Measurements from ENCODE around the gene MYO1B.

The MYO1B gene

DNA sequence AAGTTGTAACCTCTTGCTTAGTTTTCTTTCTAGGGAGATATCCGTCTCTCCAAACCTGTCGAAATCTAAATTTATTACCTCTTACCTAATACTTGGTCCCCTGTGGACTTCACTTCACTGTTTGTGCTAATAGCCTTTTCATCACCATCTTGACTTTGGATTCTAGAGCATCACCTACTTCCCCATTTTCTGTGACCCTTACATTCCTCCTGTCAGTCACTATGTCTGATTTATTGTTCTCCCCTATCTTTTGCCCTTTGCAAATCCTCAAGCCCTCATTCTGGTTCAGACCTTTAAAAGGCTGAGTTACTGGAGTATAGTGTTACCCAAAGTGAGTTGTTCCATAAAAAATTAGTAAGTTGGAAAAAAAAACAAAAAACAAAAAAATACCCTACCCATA, 7.5 kb downstream of the MYO1B start:
- H3K36me3 Mint-ChIP-seq (ENCODE audit: insufficient read depth), result no peaks in the 10 kb centered on the region
- no peak overlapping the region for H3K4me3 Mint-ChIP-seq
- H3K27me3 Mint-ChIP-seq, result peaks cover 4% of the 10 kb centered on the region
- ATAC-seq (replicated peaks; ENCODE audit: extremely low read depth, poor library complexity, severe bottlenecking), result no peak
- H3K27ac Mint-ChIP-seq (ENCODE audit: low read depth), result no peak overlapping the region
- no peaks in the 10 kb centered on the region for H3K9me3 Mint-ChIP-seq
- no peaks in the 10 kb centered on the region for H3K4me1 Mint-ChIP-seq
- DNase-seq (ENCODE audit: low spot score in 2 of 2), result no peak

DNA sequence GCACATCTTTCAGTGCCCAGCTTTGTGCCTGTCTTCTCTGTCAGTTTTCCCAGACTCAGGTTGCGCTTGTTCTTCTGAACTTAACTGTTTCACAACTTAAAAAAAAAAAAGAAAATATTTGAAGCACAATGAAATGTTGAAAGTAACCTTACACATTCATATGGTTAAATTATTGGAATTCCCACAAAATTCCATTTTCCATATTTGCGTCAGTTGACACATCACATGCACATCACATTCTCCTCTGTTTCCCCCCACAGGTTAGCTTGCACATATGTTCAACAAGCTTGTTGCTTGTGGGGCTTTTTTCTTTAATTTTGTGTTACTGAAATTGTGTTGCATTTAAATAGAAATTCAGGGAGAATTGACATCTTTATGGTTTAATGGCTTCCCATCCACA, 8.3 kb downstream of the MYO1B start:
- H3K27me3 Mint-ChIP-seq, result no peaks in the 10 kb centered on the region
- ATAC-seq (replicated peaks; ENCODE audit: extremely low read depth, poor library complexity, severe bottlenecking) (no peak), DNase-seq (ENCODE audit: low spot score in 2 of 2) (no peak)
- H3K9me3 Mint-ChIP-seq, result no peaks in the 10 kb centered on the region
- no peak overlapping the region for H3K4me3 Mint-ChIP-seq
- H3K27ac Mint-ChIP-seq (ENCODE audit: low read depth), result no peak overlapping the region
- H3K36me3 Mint-ChIP-seq (ENCODE audit: insufficient read depth), result no peaks in the 10 kb centered on the region
- no peaks in the 10 kb centered on the region for H3K4me1 Mint-ChIP-seq

DNA sequence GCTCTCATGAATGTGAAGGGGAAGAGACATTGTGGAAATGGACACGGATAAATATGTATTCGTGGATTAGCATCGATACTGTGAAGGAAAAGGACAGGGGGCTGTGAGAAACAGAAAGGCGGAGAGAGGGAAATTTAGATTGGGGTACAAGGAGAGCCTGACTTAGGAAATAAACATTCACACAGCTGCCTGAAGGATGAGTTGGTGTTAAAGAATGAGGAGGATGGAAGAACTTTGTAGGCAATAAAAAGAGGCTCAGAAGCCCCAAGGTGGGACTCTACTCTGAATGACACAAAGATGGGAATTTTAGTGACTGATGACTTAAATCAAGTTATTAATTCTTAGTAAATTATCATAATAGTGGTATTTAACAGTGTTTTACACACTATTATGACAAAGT, 10.1 kb downstream of the MYO1B start:
- no peak for DNase-seq (ENCODE audit: low spot score in 2 of 2)
- no peaks in the 10 kb centered on the region for H3K4me1 Mint-ChIP-seq
- H3K27ac Mint-ChIP-seq (ENCODE audit: low read depth), result no peak overlapping the region
- H3K27me3 Mint-ChIP-seq, result peaks cover 10% of the 10 kb centered on the region
- H3K4me3 Mint-ChIP-seq, result no peak overlapping the region
- no peak for ATAC-seq (replicated peaks; ENCODE audit: extremely low read depth, poor library complexity, severe bottlenecking)
- no peaks in the 10 kb centered on the region for H3K9me3 Mint-ChIP-seq
- no peaks in the 10 kb centered on the region for H3K36me3 Mint-ChIP-seq (ENCODE audit: insufficient read depth)

DNA sequence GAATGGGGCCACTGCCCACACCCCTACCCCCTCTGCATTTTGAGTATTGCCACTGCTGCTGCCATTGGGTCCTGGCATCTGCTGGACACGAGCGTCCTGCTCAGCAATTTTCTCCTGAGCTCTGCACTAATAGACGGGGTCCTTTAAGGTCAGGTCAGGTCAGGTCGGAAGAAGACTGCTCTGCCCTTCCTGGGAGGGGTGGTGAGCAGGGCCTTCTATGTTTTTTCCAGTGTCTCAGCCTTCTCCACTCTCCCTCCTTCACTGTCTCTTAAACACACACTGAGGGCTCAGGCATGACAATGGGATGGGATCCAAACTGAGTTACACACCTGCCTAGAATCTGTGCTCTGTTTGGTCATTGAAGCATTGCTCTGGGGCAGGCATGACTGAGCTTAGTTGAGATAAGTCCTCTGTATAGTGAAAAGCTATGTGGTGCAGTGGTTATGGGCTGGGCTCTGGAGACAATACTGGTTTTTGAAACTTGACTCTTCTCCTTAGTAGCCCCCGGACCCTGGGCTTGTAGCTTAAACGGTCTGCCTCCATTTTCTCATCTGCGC, 10.6 kb downstream of the MYO1B start:
- H3K27me3 Mint-ChIP-seq, result peaks cover 10% of the 10 kb centered on the region
- no peaks in the 10 kb centered on the region for H3K9me3 Mint-ChIP-seq
- no peaks in the 10 kb centered on the region for H3K36me3 Mint-ChIP-seq (ENCODE audit: insufficient read depth)
- no peaks in the 10 kb centered on the region for H3K4me1 Mint-ChIP-seq
- no peak overlapping the region for H3K27ac Mint-ChIP-seq (ENCODE audit: low read depth)
- DNase-seq (ENCODE audit: low spot score in 2 of 2), result no peak
- no peak overlapping the region for H3K4me3 Mint-ChIP-seq
- ATAC-seq (replicated peaks; ENCODE audit: extremely low read depth, poor library complexity, severe bottlenecking), result no peak

DNA sequence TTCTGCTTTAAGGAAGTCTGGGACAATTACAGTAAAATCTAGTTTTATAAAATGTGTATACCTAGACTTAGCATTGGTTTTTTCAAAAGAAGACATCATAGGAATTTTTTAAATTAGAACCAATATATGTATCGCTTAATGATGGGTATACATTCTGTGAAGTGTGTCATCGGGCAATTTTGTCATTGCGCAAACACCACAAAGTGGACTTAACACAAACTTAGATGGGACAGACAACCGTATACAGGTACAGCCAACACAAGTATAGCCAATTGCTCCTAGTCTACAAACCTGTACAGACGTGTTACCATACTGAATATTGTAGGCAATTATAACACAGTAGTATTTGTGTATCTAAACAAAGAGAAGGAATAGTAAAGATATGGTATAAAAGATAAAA, 12.7 kb downstream of the MYO1B start:
- Mint-ChIP-seq H3K36me3 (ENCODE audit: insufficient read depth) (no peaks in the 10 kb centered on the region), H3K27ac (ENCODE audit: low read depth) (no peak overlapping the region), H3K4me3 (no peak overlapping the region), H3K9me3 (no peaks in the 10 kb centered on the region), H3K4me1 (no peaks in the 10 kb centered on the region), H3K27me3 (peaks cover 10% of the 10 kb centered on the region)
- DNase-seq (ENCODE audit: low spot score in 2 of 2), result no peak
- ATAC-seq (replicated peaks; ENCODE audit: extremely low read depth, poor library complexity, severe bottlenecking), result no peak

DNA sequence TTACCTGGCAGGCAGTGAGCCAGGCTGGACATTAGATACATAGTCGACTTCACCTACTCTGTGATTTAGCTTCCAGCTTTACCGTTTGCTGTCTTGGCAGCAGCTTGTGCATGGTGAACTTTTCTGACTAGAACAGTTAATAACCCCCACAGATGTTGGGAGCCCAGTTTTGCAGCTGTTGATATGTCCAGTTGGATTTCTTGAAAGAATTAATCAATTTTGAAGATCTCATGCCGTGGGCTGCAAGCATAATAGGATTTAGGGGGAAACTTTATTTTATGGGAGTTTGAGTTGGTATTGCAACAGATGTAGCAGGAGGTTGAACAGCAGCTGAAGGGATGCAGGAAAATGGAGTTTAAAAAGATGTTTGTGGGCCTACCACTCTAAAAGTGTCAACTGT, 13.8 kb downstream of the MYO1B start:
- no peaks in the 10 kb centered on the region for H3K36me3 Mint-ChIP-seq (ENCODE audit: insufficient read depth)
- no peak for ATAC-seq (replicated peaks; ENCODE audit: extremely low read depth, poor library complexity, severe bottlenecking)
- DNase-seq (ENCODE audit: low spot score in 2 of 2), result no peak
- H3K9me3 Mint-ChIP-seq, result no peaks in the 10 kb centered on the region
- H3K27ac Mint-ChIP-seq (ENCODE audit: low read depth), result no peak overlapping the region
- no peak overlapping the region for H3K4me3 Mint-ChIP-seq
- peaks cover 10% of the 10 kb centered on the region for H3K27me3 Mint-ChIP-seq
- H3K4me1 Mint-ChIP-seq, result no peaks in the 10 kb centered on the region

DNA sequence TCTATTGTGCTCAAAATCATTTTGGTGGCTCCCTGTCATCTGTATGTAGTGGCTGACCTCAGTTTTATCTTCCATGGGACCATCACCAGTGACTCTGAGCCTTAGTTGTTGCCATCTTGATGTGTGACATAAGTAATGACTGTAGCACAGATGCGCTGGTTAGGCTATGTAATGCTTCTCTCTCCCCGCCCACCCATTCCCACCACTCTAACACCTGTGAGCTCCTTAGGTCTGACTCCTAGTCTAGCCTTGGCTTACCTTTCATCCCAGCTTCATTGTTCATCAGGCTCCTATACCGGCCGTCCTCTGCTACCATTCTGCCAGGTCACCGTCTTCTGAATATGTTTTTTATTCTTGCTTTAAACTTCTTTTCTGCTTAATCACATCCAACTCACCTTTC, 17.2 kb downstream of the MYO1B start:
- Mint-ChIP-seq H3K27ac (ENCODE audit: low read depth) (no peak overlapping the region), H3K27me3 (peaks cover 10% of the 10 kb centered on the region), H3K36me3 (ENCODE audit: insufficient read depth) (no peaks in the 10 kb centered on the region), H3K4me3 (no peak overlapping the region), H3K9me3 (no peaks in the 10 kb centered on the region), H3K4me1 (no peaks in the 10 kb centered on the region)
- no peak for ATAC-seq (replicated peaks; ENCODE audit: extremely low read depth, poor library complexity, severe bottlenecking)
- DNase-seq (ENCODE audit: low spot score in 2 of 2), result no peak

DNA sequence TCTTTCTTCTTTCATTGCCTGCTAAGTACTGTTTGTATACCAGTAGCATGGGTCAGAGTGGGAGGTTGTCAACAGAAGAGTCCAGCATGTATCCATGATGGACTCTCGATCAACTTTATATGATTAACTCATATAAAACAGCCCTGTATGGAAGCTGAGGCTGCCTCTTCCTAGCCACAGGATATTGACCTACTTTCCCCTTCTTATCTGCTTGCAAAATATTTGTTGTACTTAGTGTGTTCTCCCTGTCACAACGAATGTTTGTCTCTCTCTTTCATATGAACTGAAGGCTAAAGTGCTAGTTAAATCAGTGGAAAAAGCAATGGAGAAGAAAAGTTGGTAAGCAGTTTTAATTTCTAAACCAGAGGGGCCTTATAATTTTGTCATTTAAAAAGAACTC, 17.8 kb downstream of the MYO1B start:
- ATAC-seq (replicated peaks; ENCODE audit: extremely low read depth, poor library complexity, severe bottlenecking), result no peak
- no peak overlapping the region for H3K4me3 Mint-ChIP-seq
- H3K9me3 Mint-ChIP-seq, result no peaks in the 10 kb centered on the region
- no peak for DNase-seq (ENCODE audit: low spot score in 2 of 2)
- H3K36me3 Mint-ChIP-seq (ENCODE audit: insufficient read depth), result peaks cover 2% of the 10 kb centered on the region
- H3K27me3 Mint-ChIP-seq, result peaks cover 16% of the 10 kb centered on the region
- no peaks in the 10 kb centered on the region for H3K4me1 Mint-ChIP-seq
- H3K27ac Mint-ChIP-seq (ENCODE audit: low read depth), result no peak overlapping the region

DNA sequence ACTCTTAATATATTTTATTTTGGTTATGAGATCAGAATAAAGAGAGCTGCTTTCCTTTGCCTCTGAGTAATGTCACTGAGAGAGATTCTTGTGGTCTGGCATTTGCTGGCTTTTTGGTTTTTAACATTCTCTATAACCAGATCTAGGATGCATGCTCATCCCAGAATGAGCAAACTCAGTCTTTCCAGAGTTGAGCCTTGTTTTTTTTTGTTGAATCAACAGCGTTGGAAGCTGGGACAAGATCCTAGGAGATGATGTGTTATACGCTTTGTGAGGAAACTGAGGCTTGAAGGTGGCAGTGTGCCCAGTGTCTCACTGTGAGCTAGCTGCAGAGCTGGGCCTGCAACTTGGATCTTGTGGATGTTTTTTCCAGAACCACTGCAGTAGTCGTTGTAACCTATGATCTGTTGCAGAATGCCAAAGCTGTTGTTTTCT, 19.5 kb downstream of the MYO1B start:
- no peaks in the 10 kb centered on the region for H3K9me3 Mint-ChIP-seq
- no peak for DNase-seq (ENCODE audit: low spot score in 2 of 2)
- peaks cover 2% of the 10 kb centered on the region for H3K36me3 Mint-ChIP-seq (ENCODE audit: insufficient read depth)
- H3K4me3 Mint-ChIP-seq, result no peak overlapping the region
- H3K27me3 Mint-ChIP-seq, result peaks cover 25% of the 10 kb centered on the region
- ATAC-seq (replicated peaks; ENCODE audit: extremely low read depth, poor library complexity, severe bottlenecking), result no peak
- H3K4me1 Mint-ChIP-seq, result no peaks in the 10 kb centered on the region
- H3K27ac Mint-ChIP-seq (ENCODE audit: low read depth), result no peak overlapping the region

DNA sequence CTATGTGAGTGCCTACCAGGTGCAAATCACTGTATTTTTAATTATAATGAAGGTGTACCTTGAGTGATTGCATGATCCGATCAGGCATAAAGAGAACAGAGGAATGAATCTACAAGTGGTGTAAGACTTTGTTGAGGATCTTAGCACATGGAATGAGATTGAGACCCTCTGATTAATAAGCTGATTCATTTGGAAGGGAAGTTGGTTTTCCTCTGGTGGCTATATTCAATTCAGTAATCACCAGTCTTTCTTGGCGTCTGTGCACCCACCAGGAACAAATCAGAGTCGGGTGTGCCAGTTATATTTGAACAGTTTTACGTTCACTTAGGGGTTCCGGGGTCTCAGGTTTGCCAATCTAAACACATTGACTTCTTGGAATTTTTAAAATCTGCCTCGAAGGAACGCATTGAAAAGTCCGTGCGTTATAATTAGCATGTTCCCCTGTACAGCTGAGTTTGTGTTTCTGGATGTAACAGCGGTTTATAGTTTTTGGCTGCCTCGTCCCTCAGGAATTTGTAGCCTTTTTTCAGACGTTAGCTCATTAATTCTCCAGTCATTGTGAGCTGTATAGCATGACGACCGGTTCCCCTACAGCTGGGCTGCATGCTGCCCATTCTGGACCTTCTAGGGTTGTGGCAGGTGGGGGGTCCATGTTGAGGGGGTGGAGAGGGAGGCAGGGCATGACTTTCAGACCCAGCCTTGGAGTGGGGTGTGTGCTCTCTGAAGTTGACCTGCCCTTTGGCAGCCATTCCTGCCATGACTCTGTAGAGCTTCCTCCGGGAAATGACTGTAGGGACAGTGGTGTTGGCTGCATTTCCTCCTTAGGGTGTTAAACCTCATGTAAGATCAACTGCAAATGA, 20.3 kb downstream of the MYO1B start:
- DNase-seq (ENCODE audit: low spot score in 2 of 2) (no peak), ATAC-seq (replicated peaks; ENCODE audit: extremely low read depth, poor library complexity, severe bottlenecking) (no peak)
- H3K27me3 Mint-ChIP-seq, result peaks cover 31% of the 10 kb centered on the region
- H3K36me3 Mint-ChIP-seq (ENCODE audit: insufficient read depth), result peaks cover 2% of the 10 kb centered on the region
- H3K27ac Mint-ChIP-seq (ENCODE audit: low read depth), result no peak overlapping the region
- no peaks in the 10 kb centered on the region for H3K4me1 Mint-ChIP-seq
- no peaks in the 10 kb centered on the region for H3K9me3 Mint-ChIP-seq
- no peak overlapping the region for H3K4me3 Mint-ChIP-seq

DNA sequence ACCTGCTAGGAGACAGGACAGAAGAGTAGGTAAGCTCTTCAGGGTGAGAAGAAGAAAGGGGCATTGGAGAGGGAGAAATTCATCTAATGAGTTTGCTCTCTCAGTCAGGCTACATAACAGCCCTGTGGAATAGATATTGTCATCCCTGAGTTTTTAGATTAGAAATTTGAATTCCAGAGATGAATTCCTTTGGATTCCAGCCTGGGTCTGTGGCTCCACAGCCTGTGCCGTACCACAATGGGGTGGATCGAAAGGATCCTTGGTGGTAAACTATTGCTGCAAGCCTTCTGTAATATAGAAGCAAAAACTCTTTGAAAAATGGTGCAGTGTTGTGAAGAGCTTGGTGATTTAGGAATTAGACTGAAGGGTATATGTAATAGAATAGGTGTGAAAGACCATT, 21.0 kb downstream of the MYO1B start:
- DNase-seq (ENCODE audit: low spot score in 2 of 2) (no peak), ATAC-seq (replicated peaks; ENCODE audit: extremely low read depth, poor library complexity, severe bottlenecking) (no peak)
- H3K4me1 Mint-ChIP-seq, result no peaks in the 10 kb centered on the region
- H3K27me3 Mint-ChIP-seq, result peaks cover 35% of the 10 kb centered on the region
- peaks cover 2% of the 10 kb centered on the region for H3K36me3 Mint-ChIP-seq (ENCODE audit: insufficient read depth)
- no peak overlapping the region for H3K27ac Mint-ChIP-seq (ENCODE audit: low read depth)
- H3K4me3 Mint-ChIP-seq, result no peak overlapping the region
- H3K9me3 Mint-ChIP-seq, result no peaks in the 10 kb centered on the region

DNA sequence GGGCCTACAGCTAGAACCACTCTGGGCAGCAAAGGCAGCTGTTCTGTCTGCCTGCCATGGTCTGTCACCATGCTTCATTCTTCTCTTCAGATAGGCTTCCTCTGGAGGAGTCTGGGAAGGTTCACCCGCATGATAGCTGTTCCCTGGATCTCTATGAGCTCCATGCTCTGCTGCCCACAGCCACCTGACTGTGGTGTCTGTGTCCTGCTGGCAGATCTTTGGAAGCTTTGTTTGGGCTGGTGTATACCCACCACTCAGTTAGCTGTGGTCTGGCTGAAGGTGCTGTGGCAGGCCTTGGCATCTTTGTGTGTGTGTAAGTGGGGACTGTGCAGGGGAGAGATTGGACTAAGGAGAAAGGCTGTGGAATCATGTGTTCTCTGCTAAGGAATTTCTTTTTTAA, 23.4 kb downstream of the MYO1B start:
- H3K4me1 Mint-ChIP-seq, result no peaks in the 10 kb centered on the region
- peaks cover 2% of the 10 kb centered on the region for H3K36me3 Mint-ChIP-seq (ENCODE audit: insufficient read depth)
- DNase-seq (ENCODE audit: low spot score in 2 of 2) (no peak), ATAC-seq (replicated peaks; ENCODE audit: extremely low read depth, poor library complexity, severe bottlenecking) (no peak)
- no peaks in the 10 kb centered on the region for H3K9me3 Mint-ChIP-seq
- H3K4me3 Mint-ChIP-seq, result no peak overlapping the region
- H3K27me3 Mint-ChIP-seq, result peaks cover 44% of the 10 kb centered on the region
- H3K27ac Mint-ChIP-seq (ENCODE audit: low read depth), result no peak overlapping the region

Measured in central memory CD8-positive, alpha-beta T cell (primary cell).